UCSD-AML1 (cell line): ENCODE results near the gene SLC46A2.

Experiments used
- DNase-seq: peaks from one replicate; lab custom pipeline; 2025; ENCODE audit not compliant: unreplicated experiment; lab: John Stamatoyannopoulos, UW

SLC46A2 gene

DNA sequence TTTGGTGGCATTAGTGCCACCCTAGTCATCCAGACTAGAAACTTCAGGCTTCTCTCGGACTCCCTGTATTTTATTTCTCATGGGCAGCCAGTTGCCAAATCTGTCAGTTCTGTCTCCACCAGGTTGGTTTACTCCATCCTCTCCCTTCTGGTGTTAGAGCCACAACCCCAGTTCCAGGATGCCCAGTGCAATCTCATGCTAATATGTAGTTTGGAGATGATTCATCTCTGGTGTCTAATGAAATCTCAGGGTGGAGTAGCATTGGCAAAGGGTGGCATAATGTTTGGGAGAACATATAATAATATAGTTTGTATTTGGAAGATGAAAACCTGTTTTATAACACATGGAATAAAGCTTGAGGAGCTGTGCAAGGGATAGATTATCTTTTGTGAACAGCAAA is 30.2 kb downstream of the SLC46A2 start:
- no peak for DNase-seq

DNA sequence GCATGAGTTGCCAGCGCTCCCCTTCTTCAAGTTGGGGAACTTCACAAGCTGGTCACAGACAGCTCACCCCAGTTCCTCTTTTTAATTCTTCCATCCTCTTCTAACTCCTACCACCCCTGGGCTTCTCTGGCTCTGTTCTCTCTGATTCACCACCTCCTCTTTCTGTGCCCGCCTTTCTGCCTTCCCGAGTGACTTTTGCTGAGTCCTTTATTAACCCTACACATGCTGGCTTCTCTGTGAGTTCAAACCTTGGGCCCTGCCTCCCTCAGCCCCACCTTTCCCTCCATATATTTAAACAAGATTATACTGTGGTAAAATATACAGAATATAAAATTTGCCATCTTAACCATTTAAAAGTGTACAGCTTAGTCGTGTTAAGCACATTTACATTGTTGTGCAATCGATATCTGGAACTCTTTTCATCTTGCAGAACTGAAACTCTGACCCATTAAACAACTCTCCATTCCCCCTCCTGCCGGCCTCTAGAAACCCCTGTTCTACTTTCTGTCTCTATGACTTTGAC is 32.0 kb downstream of the SLC46A2 start:
- DNase-seq = peak; percentile 61

DNA sequence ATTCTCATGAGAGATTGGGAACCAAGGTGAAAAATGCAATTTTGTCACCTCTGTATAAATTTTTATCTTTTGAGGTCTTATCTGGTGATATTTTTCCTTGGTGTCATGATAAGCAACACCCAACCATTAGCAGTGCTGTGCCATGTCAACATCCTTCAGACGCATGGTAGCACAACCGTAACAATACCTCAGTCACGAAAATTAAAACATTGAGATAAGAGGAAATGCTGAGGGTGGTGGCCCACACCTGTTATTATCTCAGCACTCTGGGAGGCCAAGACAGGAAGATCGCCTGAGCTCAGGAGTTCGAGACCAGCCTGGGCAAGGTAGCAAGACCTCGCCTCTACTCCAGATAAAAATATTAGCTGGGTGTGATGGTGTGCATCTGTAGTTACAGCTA is 32.7 kb downstream of the SLC46A2 start:
- DNase-seq = no peak

DNA sequence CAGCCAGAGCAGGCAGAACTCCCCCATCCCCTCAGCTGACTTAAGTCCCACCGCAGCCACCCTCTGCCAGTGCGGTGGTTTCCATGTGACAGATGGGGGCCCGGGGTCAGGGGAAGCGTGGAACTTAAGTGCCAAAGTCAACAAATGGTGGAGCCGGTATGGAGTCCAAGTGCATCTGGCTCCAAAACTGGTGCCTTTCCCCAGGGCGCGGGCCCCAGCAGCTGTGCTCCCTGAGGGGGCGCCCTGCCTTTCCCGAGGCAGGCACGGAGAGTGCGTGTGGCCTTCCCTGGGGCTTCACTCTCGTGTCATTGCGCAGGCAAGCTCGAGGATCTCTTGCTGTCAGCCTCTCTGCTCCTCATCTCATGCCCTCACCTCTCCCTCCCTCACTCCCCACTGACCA is 33.8 kb downstream of the SLC46A2 start:
- no peak for DNase-seq

DNA sequence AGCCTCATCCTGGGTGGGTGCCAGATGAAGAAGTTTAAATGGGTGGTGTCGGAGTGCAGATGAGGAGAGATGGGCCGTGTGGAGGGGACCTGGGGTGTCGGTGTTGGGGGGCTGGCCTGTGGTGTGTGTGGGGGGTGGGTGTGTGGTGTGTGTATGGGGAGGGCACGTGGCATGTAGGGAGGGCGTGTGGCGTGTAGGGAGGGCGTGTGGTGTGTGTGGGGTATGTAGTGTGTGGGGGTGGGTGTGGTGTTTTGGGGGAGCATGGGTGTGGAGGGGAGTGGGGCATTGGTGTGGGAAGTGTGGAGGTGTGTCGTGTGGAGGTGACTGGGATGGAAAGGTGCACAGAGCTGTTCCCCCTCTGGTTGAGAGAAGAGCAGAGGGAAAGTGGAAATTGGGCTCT is 34.5 kb downstream of the SLC46A2 start:
- DNase-seq = no peak

DNA sequence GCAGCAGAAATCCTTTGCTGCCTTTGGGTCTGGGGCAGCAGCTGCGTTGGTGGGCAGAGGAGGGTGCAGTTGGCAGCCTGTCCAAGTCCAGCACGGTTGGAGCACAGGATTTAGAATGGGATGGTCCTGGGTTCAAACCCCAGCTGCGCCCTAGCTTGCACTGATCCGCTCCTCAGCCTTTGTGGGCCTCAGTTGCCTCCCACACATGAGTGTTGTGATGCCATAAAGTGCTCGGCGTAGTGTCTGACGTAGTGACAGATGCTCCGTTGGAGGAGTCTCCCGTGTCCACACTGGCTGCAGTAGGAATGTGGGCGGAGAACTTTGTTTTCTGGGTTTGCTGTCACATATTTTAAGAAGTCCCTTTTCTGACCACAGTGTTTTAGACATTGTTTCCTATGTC is 36.0 kb downstream of the SLC46A2 start:
- DNase-seq = no peak

DNA sequence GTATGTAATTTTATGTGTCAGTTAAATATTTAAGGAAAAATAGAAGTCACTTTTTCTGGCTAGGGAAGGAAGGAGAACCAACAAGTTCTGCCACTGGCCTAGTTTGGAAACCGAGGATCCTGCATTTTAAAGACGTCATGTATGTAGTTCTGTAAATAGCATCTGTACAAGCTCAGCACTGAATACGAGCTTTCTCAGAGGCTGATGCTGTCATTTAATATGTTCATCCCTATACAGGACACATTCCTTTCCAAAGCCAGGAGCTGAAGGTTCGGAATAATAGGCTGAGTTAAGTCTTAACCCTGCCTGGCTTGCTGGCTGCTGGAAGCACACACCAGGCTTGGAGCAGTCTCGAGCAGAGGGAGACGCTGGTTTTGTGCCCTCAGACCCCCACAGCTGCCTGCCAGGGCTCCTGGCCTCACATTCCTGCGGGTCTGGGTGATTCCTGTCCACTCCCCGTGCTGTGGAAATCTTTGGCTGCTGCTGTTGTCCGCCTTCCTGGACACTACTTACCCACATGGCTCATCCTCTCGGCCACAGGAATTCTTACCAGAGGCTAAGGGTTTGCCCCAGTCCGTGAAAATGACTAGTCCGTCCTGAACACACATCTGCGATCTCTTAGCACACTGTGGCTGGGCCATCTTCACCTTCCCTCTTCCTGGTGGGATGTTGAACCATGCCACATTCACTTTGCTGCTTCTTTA is 36.6 kb downstream of the SLC46A2 start:
- no peak for DNase-seq

DNA sequence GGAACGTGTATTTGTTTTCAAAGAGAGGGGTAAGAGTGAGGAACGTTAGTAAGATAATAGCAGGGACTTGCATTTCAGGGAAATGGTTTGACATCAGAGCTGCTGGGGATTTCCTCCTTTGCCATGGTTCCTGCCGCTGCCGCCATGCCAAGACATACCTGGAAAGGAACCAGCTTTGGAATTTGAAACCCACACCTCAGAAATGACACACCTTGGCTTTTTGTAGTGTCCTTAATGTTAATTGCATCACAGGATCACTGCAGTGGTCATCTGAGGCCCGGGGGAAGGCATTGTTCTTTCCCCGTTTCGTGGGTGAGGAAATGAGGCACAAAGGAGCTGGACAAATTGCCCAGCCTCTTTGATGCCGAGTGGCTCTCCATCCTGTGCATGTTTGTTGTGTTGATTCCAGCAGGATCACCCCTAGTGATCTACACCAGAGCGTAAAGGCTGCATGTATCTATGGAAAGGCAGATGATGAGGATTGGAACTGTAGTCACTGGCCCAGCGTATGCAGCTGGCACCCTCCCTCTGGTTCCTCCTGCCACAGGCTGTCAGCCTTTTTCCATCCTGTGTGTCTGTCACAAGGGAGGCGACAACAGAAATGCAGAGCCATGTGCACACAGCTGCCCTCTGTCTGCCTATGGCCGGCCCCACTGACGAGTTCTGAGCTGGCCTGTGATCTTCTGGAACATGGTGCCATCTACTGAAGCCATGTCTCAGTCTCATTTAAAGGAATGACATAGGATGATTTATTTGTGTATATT is 37.8 kb downstream of the SLC46A2 start:
- peak; percentile 59 for DNase-seq

DNA sequence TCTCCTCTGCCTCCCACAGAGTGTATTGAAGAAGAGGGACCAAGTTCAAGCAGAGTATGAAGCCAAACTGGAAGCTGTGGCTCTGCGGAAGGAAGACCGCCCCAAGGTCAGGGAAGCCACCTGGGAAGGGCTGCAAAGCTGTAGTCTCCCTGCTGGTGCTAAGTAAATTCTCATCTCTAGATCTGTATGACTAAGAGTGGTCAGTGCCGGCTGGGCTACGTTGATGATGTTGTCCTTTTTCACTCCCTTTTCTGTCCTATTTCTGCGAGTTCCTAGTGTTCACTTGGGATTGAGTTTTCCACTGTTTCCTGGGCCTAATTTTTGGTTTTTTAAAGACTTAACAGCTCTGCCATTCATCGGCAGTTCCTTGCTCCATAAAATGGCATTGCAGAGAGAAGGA is 39.8 kb downstream of the SLC46A2 start:
- no peak for DNase-seq

DNA sequence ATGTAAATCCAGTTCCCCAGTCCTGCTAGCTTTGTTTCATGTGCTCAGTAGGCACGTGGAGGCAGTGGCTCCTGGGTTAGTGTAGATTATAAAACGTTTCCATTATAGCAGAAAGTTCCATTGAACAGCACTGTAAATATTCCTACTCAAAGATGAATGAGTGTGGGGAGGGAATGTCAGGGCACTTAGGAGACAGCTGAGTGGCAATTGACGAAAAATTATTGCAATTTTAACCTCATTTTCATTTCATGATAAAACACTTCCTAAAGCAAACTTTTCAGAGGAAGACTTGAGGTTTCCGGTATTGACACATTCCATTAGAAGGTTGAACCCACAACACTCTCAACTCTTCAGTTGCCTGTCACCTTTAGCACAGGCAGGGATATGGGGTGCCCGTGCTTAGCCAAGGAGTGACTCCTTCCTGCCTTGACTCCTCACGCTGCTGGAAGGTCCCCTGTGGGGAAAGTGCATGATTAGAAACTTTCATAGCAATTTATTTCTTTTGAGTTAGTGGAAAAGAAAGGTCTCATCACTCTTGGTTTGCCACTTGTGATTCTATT is 41.2 kb downstream of the SLC46A2 start:
- peak; percentile 63 for DNase-seq

DNA sequence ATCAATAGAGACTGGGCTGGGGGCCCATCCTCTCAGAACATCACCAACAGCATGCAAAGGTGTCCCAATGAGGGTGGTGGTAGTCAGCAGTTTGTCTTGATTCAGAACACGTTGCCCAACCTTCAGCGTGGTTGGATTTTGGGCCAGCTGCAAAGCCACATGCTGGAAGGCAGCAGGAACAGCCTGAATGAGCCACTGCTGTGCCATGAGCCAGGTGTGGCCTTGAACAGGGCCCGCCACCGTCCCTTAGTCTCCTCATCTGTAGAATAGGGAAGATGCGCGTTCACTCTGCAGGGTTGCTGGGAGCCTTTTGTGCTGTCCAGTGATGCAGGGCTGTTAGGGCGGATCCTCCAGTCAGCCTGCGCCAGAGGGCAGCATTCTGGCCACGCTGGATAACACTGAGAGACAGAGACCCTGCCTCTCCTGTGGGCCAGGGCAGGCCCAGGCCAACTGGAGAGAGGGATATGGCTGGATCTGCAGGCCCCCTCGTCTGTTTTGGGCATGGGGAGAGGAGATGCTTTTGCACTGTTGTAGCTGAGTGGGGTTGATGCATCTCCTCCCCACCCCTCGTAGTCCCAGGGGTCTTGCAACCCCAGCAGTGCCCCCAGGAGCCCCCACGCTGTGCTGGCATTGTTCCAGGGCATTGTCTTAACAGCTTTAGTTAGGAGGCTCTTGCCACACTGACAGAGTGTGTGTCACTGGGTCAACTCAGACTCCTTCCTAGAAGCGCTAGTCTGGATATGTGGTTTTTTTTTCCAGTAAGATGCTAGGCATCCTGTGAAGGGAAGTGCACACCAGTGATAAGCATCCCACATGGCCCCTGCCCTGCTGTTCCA is 42.1 kb downstream of the SLC46A2 start:
- DNase-seq = peak; percentile 57

DNA sequence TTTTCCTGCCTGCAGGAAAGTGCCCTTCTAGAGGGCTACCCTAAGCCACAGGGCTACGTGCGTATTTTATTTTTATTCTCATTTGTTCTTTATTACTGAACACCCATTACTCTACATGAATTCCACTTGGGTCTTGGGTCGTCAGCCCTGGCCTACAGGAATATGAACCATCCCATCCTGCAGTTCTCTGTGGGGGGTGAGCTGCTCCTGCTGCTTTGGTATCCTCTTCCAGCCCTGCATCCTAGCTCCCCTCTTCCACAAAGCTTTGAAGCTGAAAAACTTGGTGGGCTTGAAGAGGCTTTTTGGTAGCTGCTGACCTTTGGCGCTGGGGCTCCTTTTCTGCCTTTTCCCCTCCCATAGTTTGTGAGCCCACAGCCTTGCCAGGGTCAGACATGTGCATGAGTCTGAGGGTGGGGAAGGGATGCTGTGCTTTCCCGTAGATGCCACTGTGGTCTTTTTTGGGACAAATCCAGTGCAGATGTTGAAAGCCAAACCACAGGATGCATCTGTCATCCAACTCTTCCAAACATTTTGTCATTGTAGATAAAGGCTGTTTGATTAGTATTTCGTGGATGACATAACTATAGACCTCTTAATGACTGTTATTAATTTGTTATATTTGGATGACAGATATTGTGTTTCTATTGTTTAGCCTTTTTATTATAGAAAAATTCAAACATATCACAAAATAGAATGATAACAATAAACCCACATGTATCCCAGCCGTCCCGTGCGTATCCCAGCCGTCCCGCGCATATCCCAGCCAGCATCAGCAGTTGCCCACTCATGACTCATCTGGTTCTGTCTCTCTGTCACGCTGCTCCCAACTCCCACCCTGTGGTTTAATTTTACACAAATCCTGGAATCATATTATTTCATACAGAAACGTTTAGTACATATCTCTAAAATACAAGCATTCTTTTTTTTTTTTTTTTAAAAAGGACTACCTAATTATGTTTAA is 43.9 kb downstream of the SLC46A2 start:
- DNase-seq = no peak

DNA sequence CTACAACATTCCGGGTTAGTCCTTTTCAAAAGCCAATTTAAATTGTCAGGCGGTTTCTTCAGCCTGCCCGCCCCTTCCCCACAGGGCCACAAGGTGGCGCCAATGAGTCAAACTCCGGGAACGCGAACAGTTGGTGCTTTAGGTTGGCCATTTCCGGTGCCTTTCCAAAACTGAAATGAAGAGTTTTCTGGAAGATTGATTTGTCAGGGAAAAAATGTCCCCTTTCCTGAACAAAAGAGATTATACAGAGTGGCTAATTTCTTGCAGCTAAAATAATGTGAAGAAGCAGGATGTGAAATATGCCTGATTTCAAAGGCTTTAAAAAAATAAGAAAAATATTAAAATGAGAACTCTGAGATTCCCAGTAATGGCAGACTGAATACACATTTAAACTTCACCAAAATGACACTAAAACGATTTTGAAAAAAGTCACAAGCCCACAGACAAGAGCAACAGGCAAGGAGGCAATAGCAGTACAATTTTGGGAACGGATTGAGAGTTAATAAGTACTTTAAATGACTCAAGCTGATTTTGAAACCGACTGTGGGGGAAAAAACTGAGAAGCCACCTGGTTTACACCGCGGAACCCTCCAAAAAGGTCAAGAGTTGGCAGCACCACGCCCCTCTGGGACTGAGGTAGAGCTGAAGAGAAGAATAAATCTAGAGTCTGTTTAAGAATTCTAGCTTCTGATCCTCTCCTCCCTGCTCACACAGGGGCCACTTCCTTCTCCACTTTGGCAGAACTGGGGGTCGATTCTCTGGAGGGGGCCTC is 45.7 kb downstream of the SLC46A2 start:
- peak; percentile 83 for DNase-seq

DNA sequence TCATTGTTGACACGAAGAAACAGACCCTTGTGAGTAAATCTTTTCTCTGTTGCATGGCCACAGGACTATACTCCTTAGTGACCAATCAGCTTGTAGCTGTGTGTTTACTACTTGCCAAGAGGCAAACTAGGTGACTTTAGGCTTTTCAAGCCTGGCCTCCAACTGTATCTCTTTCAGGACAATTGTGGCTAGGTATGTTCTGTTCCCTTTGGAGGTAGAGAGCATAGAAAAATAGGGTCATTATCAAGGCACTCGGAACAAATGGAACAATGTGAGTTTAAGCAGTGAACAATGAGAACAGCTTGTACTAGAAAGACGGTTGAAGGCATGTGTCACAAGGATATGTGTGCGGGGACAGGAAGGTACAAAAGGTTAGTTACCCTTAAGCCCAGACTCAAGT is 48.1 kb downstream of the SLC46A2 start:
- DNase-seq = no peak

DNA sequence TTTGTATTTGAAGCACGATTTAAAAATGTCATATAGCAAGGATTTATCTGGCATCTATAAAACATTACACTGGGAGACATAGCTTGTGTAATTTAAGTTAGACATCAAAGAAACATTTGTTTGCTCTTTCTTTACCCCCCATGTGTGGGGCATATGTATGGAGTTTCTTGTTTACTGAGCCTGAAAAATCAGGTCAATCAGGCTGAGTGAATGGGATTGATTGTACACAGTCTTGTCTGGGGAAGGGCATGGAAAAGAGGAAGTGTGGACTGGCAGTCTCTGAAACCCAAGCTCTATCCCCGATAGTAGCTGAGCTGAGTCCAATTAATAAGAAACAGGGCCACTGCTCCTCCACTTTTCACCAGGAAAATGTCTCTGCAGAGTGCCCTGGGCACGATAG is 49.4 kb downstream of the SLC46A2 start:
- DNase-seq = no peak

DNA sequence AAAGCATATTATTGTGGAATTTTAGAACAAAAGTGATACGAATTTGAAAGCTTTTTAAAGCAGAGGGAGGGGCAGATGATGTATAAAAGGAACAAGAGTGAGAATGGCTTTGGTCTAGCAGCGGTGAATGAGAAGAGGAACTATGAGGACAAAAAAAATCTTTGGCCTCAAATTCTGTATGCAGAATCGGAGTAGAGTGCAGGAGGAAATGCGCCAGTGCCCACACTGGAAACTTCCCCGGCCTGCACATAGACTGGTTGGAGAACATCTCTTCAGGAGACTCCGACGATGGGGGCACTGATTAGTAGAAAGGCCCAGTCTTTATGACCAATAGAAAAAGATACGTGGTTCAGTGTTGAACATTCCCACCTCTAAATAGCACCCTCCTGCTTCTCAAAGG is 51.3 kb downstream of the SLC46A2 start:
- DNase-seq = no peak

DNA sequence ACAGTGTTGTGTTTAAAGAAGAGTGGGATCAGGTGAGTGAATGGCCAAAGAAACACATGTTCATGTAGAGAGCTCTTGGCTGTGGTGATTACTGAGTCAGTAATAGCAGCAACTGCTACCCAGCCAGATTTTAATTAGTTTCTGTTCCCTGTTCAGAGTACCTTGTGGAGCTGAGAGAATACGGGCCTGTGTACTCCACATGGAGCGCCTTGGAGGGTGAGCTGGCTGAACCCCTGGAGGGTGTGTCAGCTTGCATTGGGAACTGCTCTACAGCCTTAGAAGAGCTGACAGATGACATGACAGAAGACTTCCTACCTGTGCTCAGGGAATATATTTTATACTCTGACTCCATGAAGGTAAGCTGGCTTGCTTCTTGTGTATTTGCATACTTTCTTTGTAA is 52.3 kb downstream of the SLC46A2 start:
- no peak for DNase-seq

DNA sequence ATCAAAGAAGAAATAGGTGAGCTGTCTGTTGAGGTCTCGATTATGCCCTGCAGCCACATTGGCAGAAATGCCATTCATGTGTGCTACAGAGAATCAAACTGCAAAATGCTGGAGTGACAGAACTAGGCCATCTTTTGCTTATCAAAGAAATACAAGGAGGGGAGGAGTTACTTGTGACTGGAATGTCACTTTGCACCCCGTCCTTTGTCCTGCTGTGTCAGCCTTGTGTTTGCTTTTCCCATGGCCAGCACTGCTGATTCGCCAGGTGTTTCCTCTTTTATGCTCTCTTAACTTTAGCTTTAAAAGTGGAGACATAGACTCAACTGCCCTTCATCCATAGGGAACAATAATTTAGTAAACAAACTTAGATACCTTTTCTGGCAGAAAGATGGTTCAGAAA is 54.3 kb downstream of the SLC46A2 start:
- no peak for DNase-seq

DNA sequence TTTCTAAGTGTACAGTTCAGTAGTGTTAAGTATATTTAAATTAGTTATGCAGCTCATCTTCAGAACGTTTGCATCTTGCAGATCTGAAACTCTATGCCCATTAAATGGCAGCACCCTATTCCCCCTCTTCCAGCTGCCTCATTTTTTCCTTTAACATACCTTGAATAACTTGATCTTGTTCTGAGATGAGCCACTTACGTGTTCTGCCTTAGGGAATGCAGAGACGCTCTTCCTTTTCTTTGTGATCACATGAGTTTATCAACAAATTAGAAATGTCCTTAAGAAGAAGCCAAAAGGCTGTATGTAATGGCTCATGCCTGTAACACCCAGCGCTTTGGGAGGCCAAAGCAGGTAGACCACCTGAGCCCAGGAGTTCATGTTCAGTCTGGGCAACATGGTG is 57.6 kb downstream of the SLC46A2 start:
- DNase-seq = no peak
